ENCODE results near the gene ABO. TPM values are rescaled to one million over a fixed set of nuclear protein-coding genes. Genes with fewer than 3 reads are reported as not detected.
A peak's percentile ranks its signal among the peaks of the same experiment; 100 is the strongest.
"Not testable (repeated sequence)": the region's sequence is repeated elsewhere in the genome, so short reads cannot be mapped to it uniquely, and the experiment has no call there.

ABO gene
- total and polyA plus RNA-seq, 7 donors = 0.03 to 0.86 (median 0.51) TPM

DNA sequence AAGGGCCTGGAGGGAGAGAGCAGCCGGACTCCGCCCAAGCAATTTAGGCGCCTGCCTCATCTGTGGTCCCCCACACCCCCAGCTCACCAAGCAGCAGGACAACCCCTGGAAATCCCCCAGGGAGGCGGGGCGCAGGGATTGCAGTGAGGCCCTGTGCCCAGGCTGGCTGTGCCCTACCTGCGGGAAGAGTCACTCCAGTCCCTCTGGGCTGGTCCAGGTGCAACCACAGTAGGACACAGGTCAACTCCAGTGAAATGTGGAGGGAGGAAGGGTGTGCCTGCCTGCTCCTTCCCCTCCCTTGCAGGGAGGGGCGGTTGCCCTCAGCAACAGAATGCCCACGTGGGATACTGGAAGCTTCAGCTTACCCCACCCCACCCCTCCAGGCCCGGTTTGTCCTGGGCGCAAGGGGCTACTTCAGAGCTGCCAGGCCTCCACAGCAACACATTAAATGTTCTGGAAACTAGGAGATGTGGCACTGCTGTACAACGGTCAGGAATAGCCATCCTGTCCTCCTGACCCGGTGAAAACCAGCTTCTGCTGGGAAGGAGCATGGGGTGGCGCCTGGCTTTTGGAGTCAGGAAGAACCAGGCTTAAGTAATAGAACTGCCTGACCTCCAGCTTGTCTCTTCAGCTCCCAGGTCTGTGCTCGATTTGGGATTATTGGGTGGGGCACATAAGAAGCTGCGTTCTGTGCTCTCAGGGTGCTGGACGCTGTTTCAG lies 22.5 kb downstream of the ABO start:
- ATAC-seq (peak in 1 of 4 donors; percentile 37), DNase-seq (no peak)
- no peak for TF ChIP-seq CTCF (IDR thresholded peaks at IDR 0.05)
- no peaks in the 10 kb centered on the region for H3K36me3 ChIP-seq (ENCODE audit: insufficient read depth in 1 of 2, low read depth in 1 of 2)
- intact Hi-C loops (cut with DNase I) = no loop called here
- peak overlapping the region; percentile 22 for H3K4me3 ChIP-seq
- peaks cover 0 to 16% (median 0%) of the 10 kb centered on the region in 3 donors for H3K27me3 ChIP-seq (ENCODE audit: insufficient read depth in 3 of 3, low read length in 2 of 3)
- no peaks in the 10 kb centered on the region for H3K4me1 ChIP-seq
- WGBS, 3 donors = 59 to 68% (median 67%) methylated on average over 15 to 16 of the region's 16 CpGs
- H3K9me3 ChIP-seq = peaks cover 8% of the 10 kb centered on the region
- no peak overlapping the region for H3K27ac ChIP-seq

GRCh38 chr9:133251773-133252172 lies 23.2 kb downstream of the ABO start:
- intact Hi-C loops (cut with DNase I) = no loop called here
- WGBS, 3 donors = 70 to 83% (median 80%) methylated on average over 11 of the region's 11 CpGs
- ATAC-seq (no peak), DNase-seq (no peak)
- peaks cover 8% of the 10 kb centered on the region for H3K9me3 ChIP-seq
- no peak overlapping the region for H3K27ac ChIP-seq
- peak overlapping the region; percentile 22 for H3K4me3 ChIP-seq
- H3K27me3 ChIP-seq (ENCODE audit: insufficient read depth in 3 of 3, low read length in 2 of 3) = peaks cover 0 to 20% (median 3%) of the 10 kb centered on the region in 3 donors
- no peaks in the 10 kb centered on the region for H3K4me1 ChIP-seq
- TF ChIP-seq CTCF (IDR thresholded peaks at IDR 0.05) = no peak
- no peaks in the 10 kb centered on the region for H3K36me3 ChIP-seq (ENCODE audit: insufficient read depth in 1 of 2, low read depth in 1 of 2)

DNA sequence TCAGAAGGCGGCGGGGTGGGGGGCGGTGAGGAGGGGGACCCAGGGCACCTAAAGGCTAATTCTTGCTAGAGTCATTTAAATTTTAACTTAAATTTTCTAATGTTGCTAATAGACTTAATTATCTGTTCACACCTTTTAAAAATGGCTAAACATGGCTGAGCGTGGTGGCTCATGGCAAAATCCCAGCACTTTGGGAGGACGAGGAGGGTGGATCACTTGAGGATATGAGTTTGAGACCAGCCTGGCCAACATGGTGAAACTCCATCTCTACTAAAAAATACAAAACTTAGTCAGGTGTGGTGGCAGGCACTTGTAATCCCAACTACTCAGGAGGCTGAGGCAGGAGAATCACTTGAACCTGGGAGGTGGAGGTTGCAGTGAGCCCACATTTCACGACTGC lies 23.8 kb downstream of the ABO start:
- 83 to 86% (median 85%) methylated on average over 6 of the region's 6 CpGs for WGBS, 3 donors
- intact Hi-C loops (cut with DNase I); H3K36me3 ChIP-seq (ENCODE audit: insufficient read depth in 1 of 2, low read depth in 1 of 2); H3K9me3 ChIP-seq; ATAC-seq; H3K4me1 ChIP-seq; DNase-seq; H3K4me3 ChIP-seq; H3K27ac ChIP-seq: not testable (repeated sequence)
- peaks cover 0 to 21% (median 3%) of the 10 kb centered on the region in 3 donors for H3K27me3 ChIP-seq (ENCODE audit: insufficient read depth in 3 of 3, low read length in 2 of 3)

GRCh38 chr9:133250741-133251170 lies 24.2 kb downstream of the ABO start:
- Histone ChIP-seq H3K4me3 (no peak overlapping the region), H3K27me3 (ENCODE audit: insufficient read depth in 3 of 3, low read length in 2 of 3) (peaks cover 0 to 24% (median 3%) of the 10 kb centered on the region in 3 donors), H3K9me3 (peaks cover 8% of the 10 kb centered on the region), H3K4me1 (no peaks in the 10 kb centered on the region), H3K36me3 (ENCODE audit: insufficient read depth in 1 of 2, low read depth in 1 of 2) (no peaks in the 10 kb centered on the region), H3K27ac (no peak overlapping the region)
- 72 to 80% (median 79%) methylated on average over 5 of the region's 5 CpGs for WGBS, 3 donors
- DNase-seq (no peak), ATAC-seq (no peak)
- no peak for TF ChIP-seq CTCF (IDR thresholded peaks at IDR 0.05)
- intact Hi-C loops (cut with DNase I) = no loop called here

DNA sequence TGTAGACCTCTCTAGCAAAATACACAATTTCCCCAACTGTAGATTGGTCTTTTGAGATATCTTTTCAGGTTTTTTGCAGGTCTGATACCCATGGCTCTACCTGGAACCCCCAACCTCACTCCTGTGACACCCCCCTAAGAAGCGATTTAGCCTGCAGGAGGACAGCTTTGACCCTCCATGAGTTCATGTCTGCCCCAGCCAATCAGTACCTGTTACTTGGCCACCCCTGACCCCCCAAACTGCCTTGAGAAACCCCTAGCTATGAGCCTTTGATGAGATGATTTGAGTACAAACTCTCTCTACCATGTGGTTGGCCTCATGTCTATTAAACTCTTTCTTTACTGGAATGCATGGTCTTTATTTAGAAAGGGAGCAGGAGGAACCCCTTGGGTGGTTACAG lies 25.7 kb downstream of the ABO start:
- ATAC-seq (no peak), DNase-seq (no peak)
- Histone ChIP-seq H3K27ac (no peak overlapping the region), H3K9me3 (peaks cover 7% of the 10 kb centered on the region), H3K4me1 (no peaks in the 10 kb centered on the region), H3K36me3 (ENCODE audit: insufficient read depth in 1 of 2, low read depth in 1 of 2) (no peaks in the 10 kb centered on the region), H3K27me3 (ENCODE audit: insufficient read depth in 3 of 3, low read length in 2 of 3) (peaks cover 0 to 29% (median 3%) of the 10 kb centered on the region in 3 donors), H3K4me3 (no peak overlapping the region)
- intact Hi-C loops (cut with DNase I) = no loop called here
- WGBS, 3 donors = 88 to 94% (median 90%) methylated on average over 1 of the region's 1 CpG
- no peak for TF ChIP-seq CTCF (IDR thresholded peaks at IDR 0.05)
